Measurements from ENCODE around the gene STIM2. TPM values are rescaled to one million over a fixed set of nuclear protein-coding genes. Genes with fewer than 3 reads are reported as not detected.

The STIM2 gene
- total RNA-seq, 1 donor from 2014 or later, result 36.7 TPM

DNA sequence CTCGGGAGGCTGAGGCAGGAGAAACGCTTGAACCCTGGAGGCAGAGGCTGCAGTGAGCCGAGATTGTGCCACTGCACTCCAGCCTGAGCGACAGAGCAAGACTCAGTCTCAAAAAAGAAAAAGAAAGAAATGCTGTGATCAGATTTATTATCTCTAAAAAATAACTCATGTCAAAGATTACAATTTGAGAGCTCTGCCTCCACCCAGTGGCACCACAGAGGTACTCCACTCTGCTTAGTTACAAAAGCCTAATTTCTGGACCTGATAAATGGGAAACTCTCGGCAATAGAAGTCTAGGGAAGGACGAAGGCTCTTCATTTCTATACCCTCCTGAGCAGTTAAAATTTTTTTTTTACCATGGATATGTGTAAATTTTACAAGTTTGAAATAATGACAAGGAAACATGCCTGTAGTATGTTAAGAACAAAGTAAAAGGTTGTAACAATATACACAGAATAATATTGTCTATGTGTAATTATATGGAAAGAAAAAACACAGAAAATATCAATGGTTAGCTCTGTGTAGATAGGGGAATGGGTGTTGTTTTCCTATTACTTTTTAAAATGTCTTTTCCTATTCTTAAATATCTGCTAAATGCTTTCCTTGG lies 149.8 kb downstream of the STIM2 start:
- Histone ChIP-seq H3K27me3 (no peaks in the 10 kb centered on the region), H3K4me3 (no peak overlapping the region), H3K27ac (no peak overlapping the region), H3K4me1 (peaks cover 30% of the 10 kb centered on the region), H3K36me3 (peaks cover 14% of the 10 kb centered on the region), H3K9me3 (no peaks in the 10 kb centered on the region)
- ATAC-seq, result peak; percentile 92
- TF ChIP-seq, protein P1, sequence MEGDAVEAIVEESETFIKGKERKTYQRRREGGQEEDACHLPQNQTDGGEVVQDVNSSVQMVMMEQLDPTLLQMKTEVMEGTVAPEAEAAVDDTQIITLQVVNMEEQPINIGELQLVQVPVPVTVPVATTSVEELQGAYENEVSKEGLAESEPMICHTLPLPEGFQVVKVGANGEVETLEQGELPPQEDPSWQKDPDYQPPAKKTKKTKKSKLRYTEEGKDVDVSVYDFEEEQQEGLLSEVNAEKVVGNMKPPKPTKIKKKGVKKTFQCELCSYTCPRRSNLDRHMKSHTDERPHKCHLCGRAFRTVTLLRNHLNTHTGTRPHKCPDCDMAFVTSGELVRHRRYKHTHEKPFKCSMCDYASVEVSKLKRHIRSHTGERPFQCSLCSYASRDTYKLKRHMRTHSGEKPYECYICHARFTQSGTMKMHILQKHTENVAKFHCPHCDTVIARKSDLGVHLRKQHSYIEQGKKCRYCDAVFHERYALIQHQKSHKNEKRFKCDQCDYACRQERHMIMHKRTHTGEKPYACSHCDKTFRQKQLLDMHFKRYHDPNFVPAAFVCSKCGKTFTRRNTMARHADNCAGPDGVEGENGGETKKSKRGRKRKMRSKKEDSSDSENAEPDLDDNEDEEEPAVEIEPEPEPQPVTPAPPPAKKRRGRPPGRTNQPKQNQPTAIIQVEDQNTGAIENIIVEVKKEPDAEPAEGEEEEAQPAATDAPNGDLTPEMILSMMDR (IDR thresholded peaks at IDR 0.05), result peak; percentile 94
- intact Hi-C loops (cut with DNase I), result loop anchor here (10.0 kb wide), 1 partner anchor 556 kb away; no protein-coding TSS in a partner anchor
- DNase-seq, result peak; percentile 67

DNA sequence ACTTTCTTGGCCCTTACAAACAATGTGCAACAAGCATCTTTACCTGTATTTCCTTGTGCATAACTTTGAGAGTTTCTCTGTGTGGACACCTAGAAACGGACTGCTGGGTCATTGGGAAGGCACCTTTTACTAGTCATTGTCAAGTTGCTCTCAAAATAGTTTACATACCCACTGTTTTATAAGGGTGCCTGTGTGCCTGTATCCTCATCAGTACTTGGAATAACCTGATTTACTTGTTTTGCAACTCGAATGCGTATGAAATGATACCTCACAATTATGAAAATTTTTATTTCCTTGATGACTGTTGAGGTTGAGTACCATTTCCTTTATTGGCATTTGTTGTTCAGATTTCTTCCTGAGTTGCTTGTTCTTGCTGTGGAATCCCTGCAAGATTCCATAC lies 150.8 kb downstream of the STIM2 start:
- H3K4me1 ChIP-seq, result peaks cover 28% of the 10 kb centered on the region
- intact Hi-C loops (cut with DNase I), result loop anchor here (10.0 kb wide), 1 partner anchor 557 kb away; no protein-coding TSS in a partner anchor
- ATAC-seq, result peak; percentile 84
- DNase-seq, result no peak
- H3K27me3 ChIP-seq, result no peaks in the 10 kb centered on the region
- no peak overlapping the region for H3K27ac ChIP-seq
- TF ChIP-seq, protein P1 (IDR thresholded peaks at IDR 0.05), result no peak
- H3K9me3 ChIP-seq, result no peaks in the 10 kb centered on the region
- H3K36me3 ChIP-seq, result peaks cover 14% of the 10 kb centered on the region
- no peak overlapping the region for H3K4me3 ChIP-seq

DNA sequence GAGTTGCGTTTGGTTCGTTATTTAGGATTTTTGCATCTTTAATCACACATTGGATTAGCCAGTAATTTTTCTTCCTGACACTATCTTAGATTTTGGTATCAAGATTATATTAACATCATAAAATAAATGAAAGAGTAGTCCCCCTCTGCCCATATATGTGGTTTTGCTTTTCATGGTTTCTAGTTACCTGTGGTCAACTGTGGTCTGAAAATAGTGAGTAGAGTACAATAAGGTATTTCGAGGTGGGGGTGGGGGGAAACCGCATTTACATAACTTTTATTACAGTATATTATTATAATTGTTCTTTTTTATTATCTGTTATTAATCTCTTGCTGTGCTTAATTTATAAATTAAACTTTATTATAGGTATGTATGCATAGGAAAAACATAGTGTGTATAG lies 152.4 kb downstream of the STIM2 start:
- no peak overlapping the region for H3K27ac ChIP-seq
- H3K27me3 ChIP-seq, result no peaks in the 10 kb centered on the region
- no peak overlapping the region for H3K4me3 ChIP-seq
- H3K36me3 ChIP-seq, result peaks cover 20% of the 10 kb centered on the region
- ATAC-seq, result no peak
- TF ChIP-seq, protein P1 (IDR thresholded peaks at IDR 0.05), result no peak
- intact Hi-C loops (cut with DNase I), result loop anchor here (10.0 kb wide), 1 partner anchor 558 kb away; no protein-coding TSS in a partner anchor
- H3K9me3 ChIP-seq, result no peaks in the 10 kb centered on the region
- peaks cover 15% of the 10 kb centered on the region for H3K4me1 ChIP-seq
- DNase-seq, result no peak

DNA sequence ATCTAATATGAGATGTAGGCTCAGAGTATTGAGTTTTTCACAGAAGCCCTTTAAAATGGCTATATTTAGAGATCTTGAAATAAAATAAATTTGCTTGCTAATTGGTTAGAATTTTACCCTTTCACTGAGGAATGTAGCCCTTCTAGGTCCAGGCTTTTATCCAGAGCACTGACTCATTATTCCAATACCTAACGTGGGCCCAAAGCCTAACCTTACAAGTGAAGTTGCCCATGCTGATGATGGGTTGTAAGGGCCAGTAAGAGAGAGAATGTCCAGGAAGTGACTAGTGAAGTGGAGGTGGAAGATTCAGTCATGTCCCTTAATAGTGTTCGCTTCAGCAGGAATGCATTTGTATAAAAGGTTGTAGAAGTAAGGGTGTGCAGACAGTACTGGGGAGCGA lies 155.9 kb downstream of the STIM2 start:
- no peak overlapping the region for H3K4me3 ChIP-seq
- H3K27me3 ChIP-seq, result no peaks in the 10 kb centered on the region
- no peaks in the 10 kb centered on the region for H3K9me3 ChIP-seq
- no peaks in the 10 kb centered on the region for H3K4me1 ChIP-seq
- peaks cover 39% of the 10 kb centered on the region for H3K36me3 ChIP-seq
- intact Hi-C loops (cut with DNase I), result loop anchor here (10.0 kb wide), 1 partner anchor 562 kb away; no protein-coding TSS in a partner anchor
- TF ChIP-seq, protein P1 (IDR thresholded peaks at IDR 0.05), result no peak
- ATAC-seq, result no peak
- no peak for DNase-seq
- no peak overlapping the region for H3K27ac ChIP-seq

DNA sequence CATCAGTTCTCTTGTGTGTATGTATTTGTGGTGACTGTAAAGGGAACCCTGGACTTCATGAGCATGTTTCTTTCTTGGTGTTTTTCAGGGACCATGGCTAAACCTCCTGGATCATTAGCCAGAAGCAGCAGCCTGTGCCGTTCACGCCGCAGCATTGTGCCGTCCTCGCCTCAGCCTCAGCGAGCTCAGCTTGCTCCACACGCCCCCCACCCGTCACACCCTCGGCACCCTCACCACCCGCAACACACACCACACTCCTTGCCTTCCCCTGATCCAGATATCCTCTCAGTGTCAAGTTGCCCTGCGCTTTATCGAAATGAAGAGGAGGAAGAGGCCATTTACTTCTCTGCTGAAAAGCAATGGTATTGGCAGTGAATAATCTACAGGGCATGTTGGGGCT lies 157.0 kb downstream of the STIM2 start:
- Histone ChIP-seq H3K27ac (no peak overlapping the region), H3K4me3 (no peak overlapping the region), H3K9me3 (no peaks in the 10 kb centered on the region), H3K4me1 (no peaks in the 10 kb centered on the region), H3K27me3 (no peaks in the 10 kb centered on the region), H3K36me3 (peaks cover 45% of the 10 kb centered on the region)
- intact Hi-C loops (cut with DNase I), result loop anchor here (10.0 kb wide), 1 partner anchor 563 kb away; no protein-coding TSS in a partner anchor
- DNase-seq, result no peak
- no peak for ATAC-seq
- TF ChIP-seq, protein P1 (IDR thresholded peaks at IDR 0.05), result no peak
